NCI-H2196 (cell line): ENCODE measurements around the gene TPSB2.
"Not testable (repeated sequence)": the region's sequence is repeated elsewhere in the genome, so short reads cannot be mapped to it uniquely, and the experiment has no call there.

Experiments used
- DNase-seq: peaks from one replicate; lab custom pipeline; 2025; ENCODE audit not compliant: unreplicated experiment; lab: John Stamatoyannopoulos, UW

TPSB2 gene

GRCh38 chr16:1243907-1244850 lies 14.2 kb upstream of the TPSB2 start:
- DNase-seq, result not testable (repeated sequence)

DNA sequence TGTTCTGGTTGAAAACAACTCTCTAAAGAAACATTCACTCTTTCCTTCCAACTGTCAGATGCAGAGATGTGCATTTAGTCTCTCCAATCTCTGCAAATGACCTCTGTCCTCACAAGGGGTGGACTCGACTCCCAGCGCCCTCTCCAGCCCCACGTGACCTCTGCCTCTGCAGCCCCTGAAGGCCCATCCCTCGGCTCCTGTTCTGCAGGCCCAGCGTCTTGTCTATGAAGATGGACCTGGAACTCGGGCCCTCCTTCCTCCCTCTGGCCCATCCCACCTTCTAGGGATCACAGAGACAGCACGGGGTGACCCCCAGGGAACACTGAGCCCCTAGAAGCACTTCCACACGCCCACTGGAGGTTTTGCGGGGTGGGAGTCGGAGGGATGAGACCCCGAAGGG lies 13.4 kb upstream of the TPSB2 start:
- not testable (repeated sequence) for DNase-seq

DNA sequence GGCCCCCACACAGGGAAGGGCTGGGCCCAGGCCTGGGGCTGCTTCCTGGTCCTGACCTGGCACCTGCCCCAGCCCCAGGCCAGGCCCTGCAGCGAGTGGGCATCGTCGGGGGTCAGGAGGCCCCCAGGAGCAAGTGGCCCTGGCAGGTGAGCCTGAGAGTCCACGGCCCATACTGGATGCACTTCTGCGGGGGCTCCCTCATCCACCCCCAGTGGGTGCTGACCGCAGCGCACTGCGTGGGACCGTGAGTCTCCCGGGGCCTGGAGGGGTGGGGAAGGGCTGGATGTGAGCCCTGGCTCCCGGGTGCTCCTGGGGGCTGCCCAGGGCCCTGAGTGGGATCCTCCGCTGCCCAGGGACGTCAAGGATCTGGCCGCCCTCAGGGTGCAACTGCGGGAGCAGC lies 11.1 kb upstream of the TPSB2 start:
- DNase-seq, result not testable (repeated sequence)

- not testable (repeated sequence) for DNase-seq
These were observed 10.5 kb upstream of the TPSB2 start, which contains the start of gene TPSAB1 for GRCh38 chr16:1240436-1240835. TSS of gene TPSAB1 (plus strand) at chr16:1240705. CDS start at chr16:1240939, 234 bp downstream.

DNA sequence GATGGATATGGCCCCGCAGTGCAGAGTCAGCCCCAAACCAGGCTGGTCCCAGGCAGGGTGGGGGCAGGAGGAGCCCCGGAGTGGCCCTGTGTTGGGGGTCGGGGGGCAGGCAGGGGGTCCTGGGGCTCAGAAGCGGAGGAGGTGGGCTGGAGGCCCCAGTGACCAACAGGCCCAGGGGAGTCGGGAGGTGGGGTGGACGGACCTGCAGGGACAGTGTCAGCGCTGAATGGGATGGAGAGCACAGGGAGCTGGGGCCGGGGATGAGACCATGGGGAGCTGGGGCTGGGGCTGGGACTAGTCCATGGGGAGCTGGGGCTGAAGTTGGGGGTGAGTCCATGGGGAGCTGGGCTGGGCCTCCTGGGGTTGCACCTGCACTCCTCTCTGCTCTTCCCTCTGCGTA lies 9.6 kb upstream of the TPSB2 start:
- not testable (repeated sequence) for DNase-seq

GRCh38 chr16:1238909-1239308 lies 8.9 kb upstream of the TPSB2 start:
- DNase-seq, result not testable (repeated sequence)

DNA sequence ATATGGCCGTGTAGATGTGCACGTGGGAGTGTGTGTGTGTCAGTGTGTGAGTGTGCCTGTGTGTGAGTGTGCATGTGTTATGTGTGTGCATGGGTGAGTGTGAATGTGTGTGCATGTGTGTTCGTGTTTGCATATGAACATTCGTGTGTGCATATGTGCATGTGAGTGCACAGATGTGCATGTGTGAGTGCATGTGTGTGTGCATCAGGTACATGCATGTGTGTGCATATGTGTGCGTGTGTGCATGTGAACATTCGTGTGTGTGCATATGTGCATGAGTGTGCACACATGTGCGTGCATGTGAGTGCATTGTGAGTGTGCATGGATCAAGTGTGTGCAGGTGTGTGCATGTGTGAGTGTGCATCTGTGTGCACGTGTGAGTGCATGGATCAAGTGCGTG lies 8.0 kb upstream of the TPSB2 start:
- no peak for DNase-seq

- not testable (repeated sequence) for DNase-seq
These were observed 6.7 kb upstream of the TPSB2 start for GRCh38 chr16:1236659-1237058.

DNA sequence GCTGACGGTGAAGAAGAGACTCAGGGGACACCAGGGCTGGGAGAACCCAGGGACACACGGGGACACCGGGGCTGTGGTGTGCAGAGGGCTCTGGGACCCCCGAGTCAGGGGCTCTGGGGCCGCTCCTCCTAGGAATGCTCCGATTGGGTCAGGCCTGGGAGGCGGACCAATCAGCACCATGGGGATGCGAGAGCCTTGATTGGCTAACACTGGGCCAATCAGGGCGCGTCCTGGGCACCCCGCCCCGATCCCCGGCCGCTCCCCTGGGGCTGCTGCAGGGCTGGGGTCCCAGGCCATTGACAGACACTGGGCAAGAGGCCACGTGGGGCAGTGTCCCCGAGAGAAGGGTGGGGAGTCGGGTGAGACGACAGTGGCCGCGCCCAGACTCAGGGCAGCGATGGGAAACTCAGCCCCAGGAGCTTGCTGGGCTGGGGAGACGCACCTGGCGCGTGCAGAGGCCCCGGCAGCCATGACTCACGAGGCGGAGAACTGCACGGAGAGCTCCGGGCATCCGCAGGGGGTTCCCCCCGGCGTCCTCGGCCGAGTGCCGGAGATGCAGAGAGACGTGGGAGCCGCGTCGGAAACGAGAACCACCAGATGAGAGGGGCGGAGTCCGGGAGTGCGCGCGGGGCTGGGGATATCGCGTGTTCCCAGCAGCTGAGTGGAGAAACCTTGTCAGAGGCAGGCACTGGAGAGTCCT lies 2.2 kb upstream of the TPSB2 start:
- not testable (repeated sequence) for DNase-seq

- DNase-seq, result not testable (repeated sequence)
These were observed 1.3 kb upstream of the TPSB2 start for GRCh38 chr16:1231301-1231700.

- not testable (repeated sequence) for DNase-seq
These were observed 658 bp upstream of the TPSB2 start for GRCh38 chr16:1230471-1231212.

GRCh38 chr16:1229476-1229875 lies 508 bp downstream of the TPSB2 start:
- not testable (repeated sequence) for DNase-seq

DNA sequence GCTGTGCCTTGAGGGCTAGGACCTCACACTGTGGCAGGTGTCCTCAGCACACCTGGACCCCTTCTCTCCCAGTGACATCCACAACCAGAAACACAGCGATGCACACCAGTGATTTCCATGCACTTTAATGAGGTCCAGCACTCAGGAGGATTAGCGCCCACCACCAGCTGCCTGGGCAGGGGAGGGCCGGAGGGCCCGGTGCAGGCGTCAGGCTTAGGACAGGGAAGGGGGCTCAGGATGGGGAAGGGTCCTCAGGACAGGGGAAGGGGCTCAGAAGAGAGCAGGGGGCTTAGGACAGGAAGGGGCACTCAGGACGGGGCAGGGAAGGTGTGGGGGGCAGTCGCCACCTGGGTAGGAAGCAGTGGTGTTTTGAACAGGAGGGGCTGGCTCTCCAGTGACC lies 1.8 kb downstream of the TPSB2 start:
- DNase-seq, result not testable (repeated sequence)

GRCh38 chr16:1226692-1227091 lies 3.3 kb downstream of the TPSB2 start:
- not testable (repeated sequence) for DNase-seq

GRCh38 chr16:1225728-1226311 lies 4.2 kb downstream of the TPSB2 start:
- DNase-seq, result not testable (repeated sequence)

- DNase-seq, result no peak
These were observed 4.9 kb downstream of the TPSB2 start, which contains the start of gene TPSG1 for GRCh38 chr16:1225051-1225451. TSS of gene TPSG1 (minus strand) at chr16:1225268. CDS start at chr16:1225252, 16 bp downstream.

DNA sequence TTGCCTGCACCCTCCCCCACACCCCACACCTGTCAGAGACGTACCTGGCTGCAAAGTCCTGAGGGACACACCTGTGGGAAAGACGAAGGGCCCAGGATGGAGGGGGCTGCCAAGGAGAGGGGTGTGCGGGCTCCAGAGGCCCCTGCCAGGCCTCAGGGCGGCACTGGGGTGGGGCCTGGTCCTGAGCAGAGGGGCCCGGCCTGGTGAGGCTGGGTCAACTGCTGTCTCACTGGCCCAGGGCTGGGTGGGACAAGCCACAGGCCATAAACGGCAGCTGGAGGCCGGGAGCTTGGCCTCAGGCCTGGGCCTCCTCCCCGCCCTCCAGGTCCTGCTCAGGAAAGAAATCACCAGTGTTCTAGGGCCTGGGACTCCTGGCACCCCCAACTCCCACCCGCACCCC lies 5.4 kb downstream of the TPSB2 start:
- DNase-seq, result no peak

DNA sequence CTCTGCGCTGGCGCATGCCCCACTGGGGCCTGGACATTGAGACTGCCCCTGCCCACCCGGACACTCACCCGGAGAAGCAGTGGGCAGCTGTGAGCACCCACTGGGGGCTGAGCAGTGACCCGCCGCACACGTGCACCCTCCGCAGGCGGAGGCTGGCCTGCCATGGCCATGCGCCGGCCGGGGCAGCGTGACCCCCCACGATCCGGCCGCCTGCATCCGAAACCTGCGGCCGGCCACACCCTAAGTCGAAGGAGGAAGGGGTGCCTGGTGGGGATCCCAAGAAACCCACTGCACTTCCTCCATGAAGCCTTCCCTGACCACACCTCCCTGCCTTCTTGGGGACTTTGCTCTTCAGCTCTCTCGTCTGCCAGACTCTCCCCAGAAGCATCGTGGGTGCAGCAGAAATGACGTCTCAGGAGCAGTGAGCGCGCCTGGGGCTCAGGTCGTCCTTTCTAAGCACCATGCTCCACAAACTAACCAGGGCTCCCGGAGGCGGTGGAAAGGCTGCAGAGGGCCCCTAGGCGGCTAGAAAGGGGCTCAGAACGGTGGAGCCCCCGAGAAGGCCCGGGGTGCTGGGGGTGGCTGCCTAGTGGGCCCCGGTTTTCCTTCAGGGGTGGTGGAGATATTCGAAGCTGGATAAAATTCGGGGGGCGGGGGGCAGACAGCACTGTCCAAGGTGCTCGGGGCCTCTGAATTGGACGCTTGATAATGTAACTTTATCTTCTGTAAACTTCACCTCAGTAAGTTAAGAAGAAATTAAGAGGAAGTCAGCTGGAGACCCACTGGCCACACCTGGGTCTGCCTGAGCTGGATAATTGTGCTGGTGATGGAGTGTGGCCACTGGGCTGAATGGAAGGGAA lies 6.4 kb downstream of the TPSB2 start:
- no peak for DNase-seq

DNA sequence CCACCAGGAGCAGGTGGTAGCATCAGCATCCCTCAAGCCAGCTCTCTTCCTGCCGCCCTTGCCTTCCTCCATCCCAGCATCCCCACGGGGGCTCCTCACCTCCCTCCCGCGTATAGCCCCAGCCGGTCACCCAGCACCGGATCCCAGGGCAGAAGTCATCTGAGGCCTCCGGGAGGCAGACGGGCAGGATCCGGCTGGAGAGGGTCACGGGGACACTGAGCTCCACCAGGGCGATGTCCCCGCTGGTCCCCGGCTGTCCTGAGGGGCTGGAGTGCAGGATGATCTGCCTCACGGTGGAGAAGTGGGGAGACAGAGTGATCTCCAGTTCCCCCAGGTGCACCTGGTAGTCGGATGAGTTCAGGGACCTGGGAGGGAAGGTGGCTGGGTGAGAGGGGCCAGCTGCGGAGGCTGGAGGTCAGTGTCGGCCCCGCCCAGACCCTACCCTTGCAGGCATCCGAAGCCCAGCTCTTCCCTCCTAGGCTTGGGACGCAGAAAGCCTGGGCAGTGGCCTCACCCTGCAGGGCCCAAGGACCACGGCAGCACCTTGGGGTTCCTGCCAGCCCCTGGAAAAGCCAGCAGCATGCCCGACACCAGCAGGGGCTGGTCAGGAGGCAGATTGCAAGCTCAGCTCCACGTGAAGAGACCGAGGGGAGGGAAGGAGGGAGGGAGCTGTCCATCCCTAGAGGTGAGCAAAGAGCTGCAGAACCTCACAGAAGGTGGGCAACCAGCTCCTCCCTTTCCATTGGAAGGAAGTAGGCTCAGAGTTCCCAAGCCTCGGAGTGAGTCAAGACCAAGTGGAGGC lies 7.2 kb downstream of the TPSB2 start:
- DNase-seq, result no peak
